Measurements from ENCODE around the gene CDK11A.
"Not testable (repeated sequence)": the region's sequence is repeated elsewhere in the genome, so short reads cannot be mapped to it uniquely, and the experiment has no call there.

CDK11A gene

DNA sequence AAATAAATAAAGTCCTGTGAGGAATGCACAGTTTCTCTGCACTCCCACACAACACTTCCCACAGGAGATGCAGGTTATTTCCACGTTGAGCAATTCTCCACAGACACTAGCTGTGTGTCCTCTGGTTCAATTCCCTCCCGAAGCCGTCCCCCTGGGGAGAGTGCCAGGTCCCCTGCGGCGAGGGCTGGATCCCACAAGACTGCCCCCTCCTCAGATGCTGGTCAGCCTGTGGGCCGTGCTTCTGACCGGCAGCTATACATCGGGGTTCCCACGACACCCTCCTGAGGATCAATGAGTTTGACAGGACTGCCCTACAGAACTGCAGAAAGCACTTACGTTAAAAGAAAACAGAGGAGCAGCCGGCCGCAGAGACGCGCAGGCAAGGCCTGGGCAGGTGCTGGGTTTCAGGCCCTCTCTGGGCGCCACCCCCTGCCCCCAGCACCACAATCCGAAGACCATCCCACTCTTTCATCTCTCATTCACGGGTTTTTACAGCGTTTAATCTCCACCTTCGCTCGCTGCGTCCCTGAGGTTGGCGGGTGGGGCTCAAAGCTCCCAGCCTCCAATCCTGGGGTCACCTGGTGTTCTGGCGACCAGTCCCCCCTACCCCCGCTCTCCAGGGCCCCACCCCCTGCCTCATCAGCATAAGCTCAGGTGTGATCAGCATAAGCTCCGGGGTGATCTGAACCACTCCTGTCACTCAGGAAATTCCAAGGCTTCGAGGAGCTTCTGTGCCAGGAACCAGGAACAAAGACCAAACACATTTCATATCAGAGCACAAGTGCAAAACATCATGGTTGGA lies 40.9 kb downstream of the CDK11A start:
- no peak for DNase-seq

- no peak for DNase-seq
Observed at GRCh38 chr1:1680912-1681273, 43.3 kb downstream of the CDK11A start.

GRCh38 chr1:1680031-1680911 lies 43.9 kb downstream of the CDK11A start:
- no peak for DNase-seq

DNA sequence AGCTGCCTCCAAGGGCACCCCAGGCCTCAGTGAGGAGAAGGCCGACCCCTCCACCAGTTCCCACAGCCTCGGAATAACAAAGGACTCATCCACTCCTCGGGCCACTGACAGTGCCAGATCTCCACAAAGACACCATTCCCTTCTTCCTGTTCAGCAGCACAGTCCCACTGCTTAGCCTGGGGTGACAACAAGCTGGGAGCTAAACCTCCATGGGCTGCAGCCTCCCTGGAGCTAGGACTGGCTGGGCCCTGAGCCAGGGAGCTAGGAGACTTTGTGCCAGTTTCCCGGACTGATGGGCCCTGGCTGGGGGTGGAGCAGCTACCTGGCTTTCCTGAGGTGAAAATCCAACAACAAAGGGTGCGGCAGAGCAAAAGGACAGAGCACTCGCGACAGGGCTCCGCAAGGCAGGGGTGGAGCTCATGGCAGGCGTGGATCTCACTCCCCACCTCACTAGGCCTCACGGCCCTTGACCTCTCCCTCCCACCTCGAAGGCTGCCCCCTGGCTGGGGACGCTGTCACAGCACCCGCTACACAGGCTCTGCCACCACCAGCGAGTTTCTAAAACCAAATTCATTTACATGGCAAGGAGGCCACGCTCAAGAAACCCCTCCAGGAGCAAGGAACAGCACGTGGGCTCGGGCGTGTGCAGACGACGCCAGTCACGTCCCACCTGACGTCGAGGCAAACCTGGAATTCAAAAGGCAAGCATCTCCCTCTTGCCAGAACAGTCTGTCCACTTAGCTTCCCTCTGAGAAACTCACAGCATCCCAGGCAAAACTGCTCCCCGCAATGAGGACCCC lies 45.4 kb downstream of the CDK11A start:
- no peak for DNase-seq

- peak; percentile 26 to 44 for DNase-seq
Observed at GRCh38 chr1:1677718-1678580, 46.2 kb downstream of the CDK11A start.

GRCh38 chr1:1676087-1676486 lies 48.1 kb downstream of the CDK11A start:
- not testable (repeated sequence) for DNase-seq

DNA sequence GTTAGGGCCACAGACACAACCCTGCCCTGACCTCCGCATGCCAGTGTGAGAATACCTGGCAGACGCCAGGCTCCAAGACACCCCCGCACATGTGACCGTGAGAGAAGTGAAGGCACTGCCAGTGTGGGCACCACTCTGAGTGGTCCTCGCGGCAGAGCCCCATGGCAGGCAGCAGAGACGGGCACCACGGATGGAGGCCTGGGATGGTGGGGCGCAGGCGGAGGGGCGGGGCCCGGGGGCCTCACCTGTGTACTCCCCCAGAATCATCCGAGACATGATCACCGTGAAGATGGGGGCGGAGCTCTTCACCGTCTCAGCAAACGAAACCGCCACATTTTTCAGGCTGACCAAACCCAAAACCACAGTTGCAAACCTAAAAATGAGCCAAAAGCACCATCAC lies 48.9 kb downstream of the CDK11A start:
- not testable (repeated sequence) for DNase-seq

DNA sequence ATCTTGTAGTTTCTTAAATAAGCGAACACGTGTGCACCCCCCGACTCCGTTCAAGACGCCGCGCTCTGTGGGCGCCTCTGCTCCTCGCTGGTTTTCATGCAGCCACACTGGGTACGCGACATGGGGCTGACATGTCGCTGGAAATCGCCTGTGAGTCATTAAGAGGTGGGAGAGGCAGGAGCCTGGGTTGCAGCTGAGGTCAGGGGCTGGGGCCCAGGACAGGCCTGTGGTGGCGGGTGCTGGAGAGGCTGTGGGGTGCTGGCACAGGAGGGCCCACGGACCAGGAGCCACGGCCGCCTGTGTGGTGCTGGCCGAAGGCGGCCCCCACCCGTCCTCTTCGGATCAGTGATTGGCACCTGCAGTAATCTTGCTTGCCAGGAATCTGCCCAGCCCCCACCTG lies 49.4 kb downstream of the CDK11A start:
- DNase-seq = not testable (repeated sequence)

GRCh38 chr1:1672181-1672965 lies 51.8 kb downstream of the CDK11A start:
- no peak for DNase-seq

GRCh38 chr1:1671365-1672119 lies 52.6 kb downstream of the CDK11A start:
- no peak for DNase-seq

- DNase-seq = no peak
Observed at GRCh38 chr1:1670866-1671265, 53.3 kb downstream of the CDK11A start.

GRCh38 chr1:1669468-1670440 lies 54.4 kb downstream of the CDK11A start:
- no peak for DNase-seq

GRCh38 chr1:1666526-1666925 lies 57.6 kb downstream of the CDK11A start:
- no peak for DNase-seq

- peak in 1 of 2 experiments; percentile 29 for DNase-seq
Observed at GRCh38 chr1:1665815-1666251, 58.3 kb downstream of the CDK11A start.

- no peak for DNase-seq
Observed at GRCh38 chr1:1664941-1665814, 59.0 kb downstream of the CDK11A start.

DNA sequence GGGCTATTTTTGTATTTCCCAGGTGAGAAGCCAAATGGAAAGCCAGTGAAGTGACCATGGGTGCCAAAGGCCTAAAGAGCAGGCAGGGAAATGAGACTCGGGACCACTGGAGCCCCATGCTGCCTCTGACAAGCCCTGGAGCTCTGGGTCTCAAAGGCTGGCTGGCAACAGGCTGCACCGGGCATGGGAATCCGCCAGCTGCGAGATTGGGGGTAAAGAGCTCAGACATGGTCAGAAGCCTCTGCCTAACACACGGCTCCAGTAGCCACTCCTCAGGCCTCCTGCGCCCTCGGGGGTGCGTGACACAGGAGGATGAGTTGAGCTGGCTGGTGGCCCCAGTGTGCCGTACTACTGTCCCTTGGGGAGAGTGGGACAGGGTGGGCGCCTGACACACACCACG lies 59.8 kb downstream of the CDK11A start:
- DNase-seq = not testable (repeated sequence)

GRCh38 chr1:1662830-1663560 lies 61.2 kb downstream of the CDK11A start:
- not testable (repeated sequence) for DNase-seq
